GM12874 (cell line): ENCODE measurements around the gene TINCR.

Experiments
- TF ChIP-seq, protein P1 (sequence below): IDR thresholded peaks from 2 replicates; pipeline ENCODE4 v1.5.1; 2011; ENCODE audit warnings: low read depth, mild to moderate bottlenecking, control low read depth, low read length, moderate library complexity; ENCODE audit not compliant: insufficient read depth

The TINCR gene

DNA sequence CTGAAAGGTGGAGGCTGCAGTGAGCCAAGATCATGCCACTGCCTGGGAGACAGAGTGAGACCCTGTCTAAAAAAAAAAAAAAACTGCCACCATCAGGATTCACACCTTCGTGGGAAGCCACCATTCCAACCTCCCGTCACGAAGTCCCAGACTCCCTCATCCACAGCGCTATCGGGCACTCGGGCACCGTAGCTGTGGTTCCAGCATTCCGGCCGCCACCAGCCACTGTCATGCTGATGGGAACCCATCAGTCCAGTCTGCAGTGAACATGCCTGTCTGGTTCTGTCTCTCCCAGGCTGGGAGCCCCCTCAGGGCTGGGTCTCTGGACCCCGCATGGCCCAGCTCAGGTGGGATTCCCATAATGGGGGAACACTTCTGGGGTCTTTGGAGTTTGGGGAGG is 27.5 kb downstream of the TINCR start:
- TF ChIP-seq, protein P1, sequence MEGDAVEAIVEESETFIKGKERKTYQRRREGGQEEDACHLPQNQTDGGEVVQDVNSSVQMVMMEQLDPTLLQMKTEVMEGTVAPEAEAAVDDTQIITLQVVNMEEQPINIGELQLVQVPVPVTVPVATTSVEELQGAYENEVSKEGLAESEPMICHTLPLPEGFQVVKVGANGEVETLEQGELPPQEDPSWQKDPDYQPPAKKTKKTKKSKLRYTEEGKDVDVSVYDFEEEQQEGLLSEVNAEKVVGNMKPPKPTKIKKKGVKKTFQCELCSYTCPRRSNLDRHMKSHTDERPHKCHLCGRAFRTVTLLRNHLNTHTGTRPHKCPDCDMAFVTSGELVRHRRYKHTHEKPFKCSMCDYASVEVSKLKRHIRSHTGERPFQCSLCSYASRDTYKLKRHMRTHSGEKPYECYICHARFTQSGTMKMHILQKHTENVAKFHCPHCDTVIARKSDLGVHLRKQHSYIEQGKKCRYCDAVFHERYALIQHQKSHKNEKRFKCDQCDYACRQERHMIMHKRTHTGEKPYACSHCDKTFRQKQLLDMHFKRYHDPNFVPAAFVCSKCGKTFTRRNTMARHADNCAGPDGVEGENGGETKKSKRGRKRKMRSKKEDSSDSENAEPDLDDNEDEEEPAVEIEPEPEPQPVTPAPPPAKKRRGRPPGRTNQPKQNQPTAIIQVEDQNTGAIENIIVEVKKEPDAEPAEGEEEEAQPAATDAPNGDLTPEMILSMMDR, result no peak

DNA sequence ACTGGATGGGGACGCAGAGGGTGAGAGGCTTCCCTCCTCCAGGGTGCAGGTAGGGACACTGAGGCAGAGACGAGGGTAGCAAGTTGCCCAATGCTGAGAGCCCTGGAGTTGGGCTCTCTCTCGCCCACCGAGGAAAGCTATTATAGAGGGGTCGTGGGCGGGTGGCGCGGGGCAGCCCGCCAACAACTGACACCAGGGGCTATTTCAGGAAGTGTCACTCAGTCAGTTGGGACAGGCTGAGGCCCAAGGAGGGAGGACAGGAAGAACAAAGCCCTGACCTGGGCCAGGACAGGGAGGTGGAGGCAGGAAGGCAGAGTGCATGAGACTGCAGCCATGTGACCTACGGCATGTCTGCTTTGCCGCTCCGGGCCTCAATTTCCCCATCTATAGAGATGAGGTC is 29.9 kb downstream of the TINCR start:
- TF ChIP-seq, protein P1, result no peak

DNA sequence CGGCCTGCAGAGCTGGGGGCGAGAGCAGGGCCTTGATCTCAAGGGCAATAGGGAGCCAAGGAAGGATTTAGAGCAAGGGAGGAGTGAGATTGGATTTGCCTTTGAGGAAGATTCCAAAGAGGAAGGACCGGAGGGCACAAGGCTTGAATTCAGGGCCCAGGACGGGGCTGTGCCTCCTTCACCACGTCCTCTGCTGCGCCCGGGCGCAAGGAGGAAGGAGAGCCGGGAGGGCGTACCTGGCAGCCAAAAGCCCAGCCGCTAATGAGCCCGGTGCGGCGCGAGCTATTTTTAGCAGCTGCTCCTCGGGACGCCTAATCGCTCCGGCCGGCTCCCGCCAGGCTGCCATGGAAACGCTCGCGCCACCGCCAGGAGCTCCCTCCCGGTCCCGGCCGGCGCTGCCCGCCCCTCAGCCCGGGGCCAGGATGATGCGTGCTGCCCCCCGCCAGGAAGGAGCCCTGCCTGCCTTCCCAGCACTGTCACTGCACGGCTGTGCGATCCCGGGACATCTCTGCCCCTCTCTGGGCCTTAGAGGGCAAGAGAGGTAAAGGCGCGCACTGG is 31.3 kb downstream of the TINCR start:
- TF ChIP-seq, protein P1, result no peak

DNA sequence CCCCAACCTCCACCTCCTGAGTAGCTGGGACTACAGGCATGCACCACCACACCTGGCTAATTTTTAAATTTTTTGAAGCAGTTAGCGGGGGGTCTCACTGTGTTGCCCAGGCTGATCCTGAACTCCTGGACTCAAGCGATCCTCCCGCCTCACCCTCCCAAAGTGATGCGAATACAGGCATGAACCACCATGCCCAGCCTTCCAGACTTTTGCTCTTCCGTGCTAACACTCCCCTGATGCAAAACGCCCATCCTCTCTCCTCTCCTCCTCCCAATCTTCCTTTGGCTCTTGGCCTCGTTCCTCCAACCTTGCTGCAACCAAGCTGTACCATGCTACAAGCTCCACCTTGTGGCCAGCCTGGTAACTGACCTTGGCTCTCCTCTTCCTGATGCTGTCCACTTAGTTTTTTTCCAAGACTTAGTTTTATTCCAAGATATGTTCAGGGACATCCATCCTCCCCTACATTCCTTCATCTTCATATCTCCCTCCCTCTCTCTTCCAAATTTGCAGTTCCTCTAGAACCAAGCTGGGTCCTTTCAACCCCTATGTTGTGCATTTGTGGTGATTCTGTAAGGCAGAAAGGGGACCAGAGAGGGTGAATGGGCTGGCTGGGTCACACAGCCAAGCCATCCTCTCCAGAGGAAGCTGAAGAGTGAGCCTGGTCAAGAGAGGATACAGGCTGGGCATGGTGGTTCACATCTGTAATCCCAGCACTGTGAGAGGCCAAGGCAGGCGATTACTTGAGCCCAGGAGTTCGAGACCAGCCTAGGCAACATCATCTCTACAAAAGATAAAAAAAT is 32.8 kb downstream of the TINCR start:
- TF ChIP-seq, protein P1, result peak; percentile 53

DNA sequence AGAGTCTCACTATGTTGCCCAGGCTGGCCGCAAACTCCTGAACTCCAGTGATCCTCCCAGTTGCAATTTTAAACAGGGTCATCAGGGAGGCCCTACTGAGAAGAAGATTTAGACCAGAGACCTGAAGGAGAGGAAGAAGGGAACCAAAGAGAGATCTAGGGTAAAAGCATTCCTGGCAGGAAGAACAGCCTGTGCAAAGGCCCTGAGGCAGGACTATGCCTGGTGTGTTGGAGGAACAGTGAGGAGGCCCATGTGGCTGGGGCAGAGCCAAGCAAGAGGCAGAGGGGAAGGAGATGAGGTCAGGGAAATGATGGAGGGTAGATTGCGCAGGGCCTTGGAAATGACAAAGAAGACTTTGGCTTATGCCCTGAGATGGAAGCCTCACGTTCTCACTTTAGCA is 34.5 kb downstream of the TINCR start:
- TF ChIP-seq, protein P1, result no peak

DNA sequence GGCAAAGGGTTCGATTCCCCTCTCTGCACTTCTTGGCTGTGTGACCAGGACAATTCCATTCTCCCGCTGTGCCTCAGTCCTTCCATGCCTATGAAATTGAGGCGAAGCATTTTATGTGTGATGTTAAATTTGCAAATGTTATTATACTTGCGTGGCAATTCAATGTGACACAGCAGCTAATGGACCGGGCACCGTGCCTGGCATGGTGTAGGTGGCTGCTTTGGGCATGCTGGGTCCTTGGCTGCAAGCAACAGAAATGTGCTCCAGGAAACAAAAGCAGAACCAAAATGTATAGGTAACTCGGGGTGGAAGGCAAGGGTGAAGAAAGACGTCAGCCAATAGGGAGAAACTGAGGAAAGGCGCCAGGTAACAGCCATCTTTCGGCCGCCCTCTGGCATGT is 37.1 kb downstream of the TINCR start:
- TF ChIP-seq, protein P1, result no peak

DNA sequence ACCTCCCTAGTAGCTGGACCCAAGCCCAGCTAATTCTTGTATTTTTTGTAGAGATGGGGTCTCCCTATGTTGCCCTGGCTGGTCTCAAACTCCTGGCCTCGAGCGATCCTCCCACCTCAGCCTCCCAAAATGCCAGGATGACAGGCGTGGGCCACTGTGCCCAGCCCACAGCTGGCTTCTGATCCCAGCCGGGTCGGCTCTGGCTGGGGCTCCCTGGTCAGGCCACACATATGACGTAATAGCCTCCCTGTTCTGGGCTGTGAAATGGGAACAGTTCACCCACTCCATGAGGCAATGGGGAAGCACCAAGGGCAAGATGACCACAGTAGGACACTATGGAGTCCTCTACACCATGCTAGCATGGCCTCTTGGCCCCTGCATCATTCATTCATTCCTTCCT is 41.1 kb downstream of the TINCR start:
- TF ChIP-seq, protein P1, result no peak
